Mesenchymal stem cell (in vitro differentiated cells and primary cell): ENCODE data around the gene LHFPL5.

Experiments used
- DNase-seq: peaks from one replicate; pipeline ENCODE4 v3.0.0-alpha.2; 2013
- H2AFZ ChIP-seq: one replicate; pipeline ENCODE4 v1.6.1; 2013; ENCODE audit warnings: low read depth, mild to moderate bottlenecking, control low read depth, inconsistent platforms, low read length, moderate library complexity
- H2AK5ac ChIP-seq: 2 replicates; pipeline ENCODE4 v1.6.1; 2013; ENCODE audit warnings: low read length, moderate library complexity, mild to moderate bottlenecking, inconsistent platforms; ENCODE audit not compliant: severe bottlenecking
- H2BK120ac ChIP-seq: one replicate; pipeline ENCODE4 v1.6.1; 2013; ENCODE audit warnings: low read depth, mild to moderate bottlenecking, inconsistent platforms, low read length, moderate library complexity
- H2BK12ac ChIP-seq, 2 experiments: one replicate each; pipeline ENCODE4 v1.6.1; 2013; ENCODE audit warnings: inconsistent platforms in 2 of 2, low read length in 2 of 2, mild to moderate bottlenecking in 2 of 2, moderate library complexity in 2 of 2, control low read depth in 1 of 2
- H2BK15ac ChIP-seq: one replicate; pipeline ENCODE4 v1.6.1; 2013; ENCODE audit warnings: mild to moderate bottlenecking, low read depth, inconsistent platforms; ENCODE audit not compliant: poor library complexity, severe bottlenecking
- H2BK5ac ChIP-seq: 2 replicates; pipeline ENCODE4 v1.6.1; 2013; ENCODE audit warnings: low read depth, mild to moderate bottlenecking, low read length, control low read depth, inconsistent platforms; ENCODE audit not compliant: poor library complexity, severe bottlenecking
- H3K14ac ChIP-seq, 2 experiments: one replicate each; pipeline ENCODE4 v1.6.1; 2013; ENCODE audit warnings: inconsistent platforms in 2 of 2, low read length in 2 of 2, control low read depth in 1 of 2, mild to moderate bottlenecking in 1 of 2, moderate library complexity in 1 of 2
- H3K18ac ChIP-seq, 2 experiments: one replicate each; pipeline ENCODE4 v1.6.1; 2013; ENCODE audit warnings: inconsistent platforms in 2 of 2, low read length in 2 of 2, control low read depth in 1 of 2, low read depth in 1 of 2, mild to moderate bottlenecking in 1 of 2
- H3K23ac ChIP-seq, 2 experiments: one replicate each; pipeline ENCODE4 v1.6.1; 2013; ENCODE audit warnings: inconsistent platforms in 2 of 2, low read length in 2 of 2, mild to moderate bottlenecking in 2 of 2, moderate library complexity in 2 of 2, control low read depth in 1 of 2
- H3K27ac ChIP-seq: 2 replicates; pipeline ENCODE4 v1.5.1; 2013; ENCODE audit warnings: mild to moderate bottlenecking, moderate library complexity, low read length, control low read depth, inconsistent platforms; ENCODE audit not compliant: poor library complexity, severe bottlenecking
- H3K27me3 ChIP-seq, 2 experiments: 2 replicates each; pipeline versions ENCODE4 v1.6.1 to v1.7.0; 2013; ENCODE audit warnings: low read length in 2 of 2, mild to moderate bottlenecking in 2 of 2, moderate library complexity in 2 of 2, control low read depth in 1 of 2, inconsistent platforms in 1 of 2; ENCODE audit not compliant: control insufficient read depth in 1 of 2, insufficient read depth in 1 of 2
- H3K36me3 ChIP-seq, 2 experiments: 2 replicates each; pipeline versions ENCODE4 v1.6.1 to v1.7.0; 2013; ENCODE audit warnings: low read length in 2 of 2, control low read depth in 1 of 2, inconsistent platforms in 1 of 2, low read depth in 1 of 2, mild to moderate bottlenecking in 1 of 2; ENCODE audit not compliant: insufficient read depth in 2 of 2, control insufficient read depth in 1 of 2
- H3K4ac ChIP-seq, 2 experiments: one replicate each; pipeline ENCODE4 v1.6.1; 2013; ENCODE audit warnings: inconsistent platforms in 2 of 2, low read length in 2 of 2, mild to moderate bottlenecking in 2 of 2, moderate library complexity in 2 of 2, control low read depth in 1 of 2, low read depth in 1 of 2
- H3K4me1 ChIP-seq: 2 replicates; pipeline ENCODE4 v1.6.1; 2013; ENCODE audit warnings: low read depth, low read length, control low read depth; ENCODE audit not compliant: control insufficient read depth, insufficient read depth
- H3K4me2 ChIP-seq: 2 replicates; pipeline ENCODE4 v1.6.1; 2013; ENCODE audit warnings: low read length, mild to moderate bottlenecking, inconsistent platforms; ENCODE audit not compliant: poor library complexity, severe bottlenecking
- H3K4me3 ChIP-seq, 2 experiments: 2 replicates each; pipeline versions ENCODE4 v1.5.1 to v1.7.0; 2013; ENCODE audit warnings: low read length in 2 of 2, mild to moderate bottlenecking in 2 of 2, control low read depth in 1 of 2, low read depth in 1 of 2; ENCODE audit not compliant: insufficient read depth in 1 of 2
- H3K79me1 ChIP-seq: replicated peaks from 2 replicates; pipeline ENCODE4 v1.6.1; 2013; ENCODE audit warnings: mild to moderate bottlenecking, control low read depth, low read length, inconsistent platforms; ENCODE audit not compliant: poor library complexity, severe bottlenecking
- H3K9ac ChIP-seq: 2 replicates; pipeline ENCODE4 v1.7.0; 2013; ENCODE audit warnings: mild to moderate bottlenecking, low read length, moderate library complexity
- H3K9me3 ChIP-seq: 2 replicates; pipeline ENCODE4 v1.7.0; 2013; ENCODE audit warnings: mild to moderate bottlenecking, low read length; ENCODE audit not compliant: control insufficient read depth
- H4K8ac ChIP-seq: one replicate; pipeline ENCODE4 v1.6.1; 2013; ENCODE audit warnings: inconsistent platforms, mild to moderate bottlenecking, low read length, moderate library complexity
- H4K91ac ChIP-seq: one replicate; pipeline ENCODE4 v1.6.1; 2013; ENCODE audit warnings: mild to moderate bottlenecking, low read length, inconsistent platforms
- WGBS: methylation state at CpG from one replicate; pipeline ENCODE4 v1.1.7; 2013; ENCODE audit warnings: mixed read lengths; 5-methylcytosine and 5-hydroxymethylcytosine counted together

LHFPL5 gene

GRCh38 chr6:35769211-35769610 is 35.9 kb upstream of the LHFPL5 start:
- Histone ChIP-seq H2BK5ac (no peak overlapping the region), H4K8ac (no peak overlapping the region), H3K4me2 (no peak overlapping the region), H2AK5ac (no peak overlapping the region), H3K23ac (no peak overlapping the region), H3K18ac (no peak overlapping the region), H3K14ac (no peak overlapping the region), H3K4ac (no peak overlapping the region), H3K27ac (no peak overlapping the region), H2BK12ac (no peak overlapping the region), H3K79me1 (no peaks in the 10 kb centered on the region), H3K36me3 (no peaks in the 10 kb centered on the region), H2AFZ (no peak overlapping the region), H2BK120ac (no peak overlapping the region), H3K9me3 (no peaks in the 10 kb centered on the region), H4K91ac (peak overlapping the region; percentile 62), H2BK15ac (no peak overlapping the region), H3K4me1 (no peaks in the 10 kb centered on the region), H3K27me3 (peaks cover 27 to 63% of the 10 kb centered on the region in 2 experiments), H3K9ac (no peak overlapping the region), H3K4me3 (no peak overlapping the region)
- no peak for DNase-seq
- 83% methylated on average over 3 of the region's 4 CpGs for WGBS

DNA sequence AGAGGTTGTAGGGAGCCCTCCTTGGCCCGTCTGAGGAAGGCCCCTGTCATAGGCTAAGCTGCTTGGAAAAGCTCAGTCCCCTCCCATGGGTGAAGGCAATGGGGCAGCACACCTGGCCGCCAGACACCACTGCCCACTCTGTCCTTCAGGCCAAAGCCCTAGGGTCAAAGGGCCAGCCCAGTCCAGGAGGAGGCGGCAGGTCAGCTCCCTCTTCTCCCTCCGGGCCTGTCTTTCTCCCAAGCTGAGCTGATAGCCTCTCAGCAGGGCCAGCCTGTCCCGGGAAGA is 33.9 kb upstream of the LHFPL5 start:
- Histone ChIP-seq H3K14ac (no peak overlapping the region), H3K79me1 (no peaks in the 10 kb centered on the region), H3K4me2 (no peak overlapping the region), H3K27ac (no peak overlapping the region), H3K4me3 (no peak overlapping the region), H3K9me3 (no peaks in the 10 kb centered on the region), H4K8ac (no peak overlapping the region), H4K91ac (no peak overlapping the region), H3K27me3 (peaks cover 28 to 69% of the 10 kb centered on the region in 2 experiments), H2AK5ac (no peak overlapping the region), H3K4me1 (peaks cover under 1% of the 10 kb centered on the region), H3K18ac (no peak overlapping the region), H2AFZ (no peak overlapping the region), H2BK15ac (no peak overlapping the region), H3K23ac (no peak overlapping the region), H2BK5ac (no peak overlapping the region), H2BK120ac (no peak overlapping the region), H3K36me3 (no peaks in the 10 kb centered on the region), H3K4ac (no peak overlapping the region), H2BK12ac (no peak overlapping the region), H3K9ac (no peak overlapping the region)
- WGBS: 63% methylated on average over 5 of the region's 5 CpGs
- no peak for DNase-seq

- Histone ChIP-seq H4K91ac (no peak overlapping the region), H2BK5ac (no peak overlapping the region), H3K4ac (no peak overlapping the region), H2BK12ac (no peak overlapping the region), H3K14ac (no peak overlapping the region), H4K8ac (no peak overlapping the region), H2AFZ (no peak overlapping the region), H3K23ac (no peak overlapping the region), H3K9ac (no peak overlapping the region), H3K36me3 (no peaks in the 10 kb centered on the region), H3K4me3 (no peak overlapping the region), H2BK120ac (no peak overlapping the region), H3K18ac (no peak overlapping the region), H2BK15ac (no peak overlapping the region), H3K27me3 (peaks cover 40 to 81% of the 10 kb centered on the region in 2 experiments), H3K27ac (no peak overlapping the region), H3K4me1 (peaks cover 6% of the 10 kb centered on the region), H3K4me2 (no peak overlapping the region), H2AK5ac (no peak overlapping the region), H3K79me1 (no peaks in the 10 kb centered on the region), H3K9me3 (no peaks in the 10 kb centered on the region)
- 95% methylated on average over 11 of the region's 11 CpGs for WGBS
- no peak for DNase-seq
Measured at GRCh38 chr6:35774116-35774794, 30.9 kb upstream of the LHFPL5 start.

DNA sequence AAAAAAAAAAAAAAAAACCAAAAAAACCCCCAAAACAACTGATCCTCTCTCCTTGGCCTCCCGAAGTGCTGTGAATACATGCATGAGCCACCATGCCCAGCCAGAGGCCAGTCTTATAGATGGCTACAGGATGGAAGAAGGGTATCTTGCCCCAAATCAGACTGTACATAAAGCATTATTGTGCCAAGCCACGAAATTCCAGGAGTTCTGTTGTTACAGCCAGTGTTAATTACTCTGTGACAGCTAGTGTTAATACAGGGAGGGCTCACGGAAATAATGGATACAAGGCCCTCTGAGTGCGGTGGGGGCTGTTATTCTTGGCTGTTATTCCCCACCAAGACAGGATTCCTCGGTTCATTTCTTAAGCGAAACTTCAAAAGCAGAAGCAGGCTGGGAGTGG is 30.1 kb upstream of the LHFPL5 start:
- Histone ChIP-seq H3K14ac (no peak overlapping the region), H2BK12ac (no peak overlapping the region), H4K8ac (no peak overlapping the region), H3K79me1 (no peaks in the 10 kb centered on the region), H3K27ac (no peak overlapping the region), H3K27me3 (peaks cover 40 to 79% of the 10 kb centered on the region in 2 experiments), H2AK5ac (no peak overlapping the region), H3K23ac (no peak overlapping the region), H3K4me3 (no peak overlapping the region), H3K36me3 (no peaks in the 10 kb centered on the region), H3K4me2 (no peak overlapping the region), H3K4ac (no peak overlapping the region), H3K4me1 (peaks cover 6% of the 10 kb centered on the region), H4K91ac (no peak overlapping the region), H3K18ac (no peak overlapping the region), H2BK15ac (no peak overlapping the region), H2AFZ (no peak overlapping the region), H3K9me3 (no peaks in the 10 kb centered on the region), H2BK120ac (no peak overlapping the region), H2BK5ac (no peak overlapping the region), H3K9ac (no peak overlapping the region)
- WGBS: 79% methylated on average over 6 of the region's 6 CpGs
- no peak for DNase-seq
